Measurements from ENCODE around the gene CA10.

GRCh38 chr17:51642029-51642428 lies 516.5 kb downstream of the CA10 start:
- no peak for TF ChIP-seq POLR2AphosphoS5 (IDR thresholded peaks at IDR 0.05; ENCODE audit: low read depth, low read length)
- TF ChIP-seq, protein P1, sequence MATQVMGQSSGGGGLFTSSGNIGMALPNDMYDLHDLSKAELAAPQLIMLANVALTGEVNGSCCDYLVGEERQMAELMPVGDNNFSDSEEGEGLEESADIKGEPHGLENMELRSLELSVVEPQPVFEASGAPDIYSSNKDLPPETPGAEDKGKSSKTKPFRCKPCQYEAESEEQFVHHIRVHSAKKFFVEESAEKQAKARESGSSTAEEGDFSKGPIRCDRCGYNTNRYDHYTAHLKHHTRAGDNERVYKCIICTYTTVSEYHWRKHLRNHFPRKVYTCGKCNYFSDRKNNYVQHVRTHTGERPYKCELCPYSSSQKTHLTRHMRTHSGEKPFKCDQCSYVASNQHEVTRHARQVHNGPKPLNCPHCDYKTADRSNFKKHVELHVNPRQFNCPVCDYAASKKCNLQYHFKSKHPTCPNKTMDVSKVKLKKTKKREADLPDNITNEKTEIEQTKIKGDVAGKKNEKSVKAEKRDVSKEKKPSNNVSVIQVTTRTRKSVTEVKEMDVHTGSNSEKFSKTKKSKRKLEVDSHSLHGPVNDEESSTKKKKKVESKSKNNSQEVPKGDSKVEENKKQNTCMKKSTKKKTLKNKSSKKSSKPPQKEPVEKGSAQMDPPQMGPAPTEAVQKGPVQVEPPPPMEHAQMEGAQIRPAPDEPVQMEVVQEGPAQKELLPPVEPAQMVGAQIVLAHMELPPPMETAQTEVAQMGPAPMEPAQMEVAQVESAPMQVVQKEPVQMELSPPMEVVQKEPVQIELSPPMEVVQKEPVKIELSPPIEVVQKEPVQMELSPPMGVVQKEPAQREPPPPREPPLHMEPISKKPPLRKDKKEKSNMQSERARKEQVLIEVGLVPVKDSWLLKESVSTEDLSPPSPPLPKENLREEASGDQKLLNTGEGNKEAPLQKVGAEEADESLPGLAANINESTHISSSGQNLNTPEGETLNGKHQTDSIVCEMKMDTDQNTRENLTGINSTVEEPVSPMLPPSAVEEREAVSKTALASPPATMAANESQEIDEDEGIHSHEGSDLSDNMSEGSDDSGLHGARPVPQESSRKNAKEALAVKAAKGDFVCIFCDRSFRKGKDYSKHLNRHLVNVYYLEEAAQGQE (IDR thresholded peaks at IDR 0.05; ENCODE audit: insufficient read depth in 1 of 2, low read depth in 2 of 2, low read length in 2 of 2) = no peak

All from PFSK-1 (cell line).